HG03469 (cell line): ENCODE results near the gene CLCN4.

ENCODE experiments used
- ATAC-seq: cut with Tn5 transposase; IDR thresholded peaks from one replicate; pipeline ENCODE4 v1.9.1; 2021; ENCODE audit warnings: mild to moderate bottlenecking, moderate library complexity, moderate number of reproducible peaks; ENCODE audit not compliant: unreplicated experiment

The CLCN4 gene

DNA sequence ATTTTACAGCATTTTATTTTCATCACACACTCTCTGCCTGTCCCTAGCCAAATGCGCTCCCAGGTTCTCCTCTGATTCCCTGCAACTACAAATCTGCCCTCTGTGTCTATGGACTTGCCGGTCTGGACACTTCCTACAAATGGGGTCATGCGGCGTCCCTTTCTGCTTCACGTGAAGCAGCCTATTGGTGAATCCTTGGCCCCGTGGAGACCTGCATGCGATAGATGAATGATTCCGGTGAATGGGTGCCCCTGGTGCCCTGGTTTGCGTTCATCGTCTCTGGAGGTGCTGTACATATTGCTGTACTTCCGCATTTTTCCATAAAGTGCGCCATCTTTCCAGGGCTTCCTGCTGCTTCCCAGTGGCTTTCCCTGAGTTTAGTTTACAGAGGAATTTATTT lies 27.5 kb upstream of the CLCN4 start:
- no peak for ATAC-seq

DNA sequence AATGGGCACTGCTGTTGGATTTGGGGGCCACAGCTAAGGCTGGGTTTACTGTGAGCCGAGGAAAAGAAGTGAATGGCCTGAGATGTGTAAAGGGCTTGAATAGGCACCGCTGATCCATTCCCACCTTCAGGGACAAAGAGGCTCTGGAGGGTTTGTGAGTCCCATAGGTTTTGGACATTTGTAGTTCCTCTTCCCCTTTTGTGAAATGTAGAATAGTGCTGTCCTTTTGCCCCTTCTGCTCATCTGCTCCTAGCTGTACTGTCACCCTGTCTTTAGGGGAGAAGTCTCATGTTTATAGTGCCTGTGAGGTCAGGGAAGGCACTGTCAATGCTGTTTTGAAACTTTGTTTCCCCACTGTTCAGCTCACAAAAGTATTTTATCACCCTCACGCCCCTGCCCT lies 26.4 kb upstream of the CLCN4 start:
- ATAC-seq: no peak

DNA sequence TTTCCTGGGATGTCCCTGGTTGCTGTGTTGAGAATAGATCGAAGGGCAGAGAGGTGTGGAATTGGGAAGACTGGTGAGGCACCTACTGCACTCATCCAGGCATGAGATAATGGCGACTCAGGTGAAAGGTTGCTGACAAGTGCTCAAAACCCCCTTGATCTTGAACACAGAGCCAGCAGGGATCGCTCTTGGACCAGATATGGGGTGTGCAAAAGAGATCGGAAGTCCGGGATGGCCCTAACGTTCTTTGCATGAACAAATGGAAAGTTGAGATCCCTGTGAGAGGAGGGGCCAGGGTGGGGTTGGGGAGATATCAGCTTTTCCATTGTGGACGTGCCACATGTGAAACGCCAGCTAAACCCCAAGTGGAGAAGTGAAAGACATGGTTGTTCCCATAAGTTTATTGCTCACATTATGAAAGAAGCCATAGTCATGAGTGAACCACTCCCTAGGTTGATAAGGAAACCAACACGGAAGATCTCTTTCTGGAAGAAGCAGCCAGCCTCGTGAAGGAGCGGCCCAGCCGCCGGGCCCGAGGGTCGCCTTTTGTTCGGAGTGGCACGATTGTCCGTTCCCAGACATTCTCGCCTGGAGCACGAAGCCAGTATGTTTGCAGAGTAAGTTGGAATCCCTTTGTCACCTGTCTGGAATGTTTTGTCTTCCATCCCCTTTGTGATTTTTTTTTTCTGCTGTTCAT lies 22.6 kb upstream of the CLCN4 start:
- ATAC-seq: no peak

DNA sequence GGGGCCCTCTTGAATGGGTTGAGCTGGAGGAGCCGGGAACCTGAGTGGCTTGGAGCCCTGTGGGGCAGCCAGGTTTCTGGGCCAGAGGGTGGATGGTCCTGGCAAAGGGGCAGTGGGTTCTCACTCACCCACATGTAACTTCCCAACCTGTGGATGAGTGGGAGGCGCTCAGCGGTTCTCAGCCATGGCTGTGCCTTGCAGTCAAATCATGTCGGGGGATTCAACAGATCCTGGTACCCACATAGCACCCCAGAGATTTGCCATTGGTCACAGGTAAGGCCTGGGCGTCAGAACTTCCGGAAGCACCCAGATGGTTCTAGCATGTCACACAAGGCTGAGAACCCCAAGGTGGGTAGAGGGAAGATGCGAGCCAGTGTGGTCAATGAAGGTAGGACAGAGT lies 21.9 kb upstream of the CLCN4 start:
- no peak for ATAC-seq

DNA sequence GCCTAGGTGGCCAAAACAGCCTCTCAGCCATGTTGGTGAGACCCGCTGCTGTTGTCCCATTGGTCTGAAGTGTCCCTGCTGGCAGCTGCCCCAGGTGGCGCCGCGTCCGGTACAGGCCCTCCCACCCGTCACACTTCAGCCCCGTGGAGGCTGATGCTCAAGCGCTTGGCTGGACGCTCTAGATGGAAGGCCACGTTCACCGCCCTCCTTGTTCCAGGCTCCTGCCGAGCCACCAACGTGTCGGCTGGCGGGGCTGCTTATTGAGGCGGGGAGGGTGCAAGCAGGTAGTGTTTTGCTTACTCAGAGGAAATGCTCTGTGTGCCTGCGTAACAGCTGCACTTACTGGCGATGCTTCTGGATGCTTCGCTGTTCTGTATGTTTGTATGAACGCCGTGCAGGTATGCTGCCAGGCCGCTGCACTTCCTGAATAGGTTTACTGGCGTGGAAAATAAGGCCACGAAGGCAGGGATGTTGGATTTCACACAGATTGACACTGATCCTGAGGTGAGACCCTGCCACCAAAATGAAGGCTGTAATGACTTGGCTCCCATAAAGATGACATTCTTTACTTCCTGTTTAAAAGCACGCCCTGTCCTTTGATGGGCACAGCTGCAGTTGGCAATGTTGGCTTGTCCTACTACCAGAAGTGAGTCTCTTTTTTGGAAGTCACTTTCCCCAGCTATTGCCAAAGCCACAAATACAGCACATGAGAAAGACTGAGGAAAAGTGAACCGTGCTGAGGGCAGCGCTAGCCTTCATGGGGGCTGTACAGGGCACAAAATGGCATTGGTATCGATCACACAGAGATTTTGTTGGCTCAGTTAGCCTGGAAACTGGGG lies 21.0 kb upstream of the CLCN4 start:
- ATAC-seq: no peak

DNA sequence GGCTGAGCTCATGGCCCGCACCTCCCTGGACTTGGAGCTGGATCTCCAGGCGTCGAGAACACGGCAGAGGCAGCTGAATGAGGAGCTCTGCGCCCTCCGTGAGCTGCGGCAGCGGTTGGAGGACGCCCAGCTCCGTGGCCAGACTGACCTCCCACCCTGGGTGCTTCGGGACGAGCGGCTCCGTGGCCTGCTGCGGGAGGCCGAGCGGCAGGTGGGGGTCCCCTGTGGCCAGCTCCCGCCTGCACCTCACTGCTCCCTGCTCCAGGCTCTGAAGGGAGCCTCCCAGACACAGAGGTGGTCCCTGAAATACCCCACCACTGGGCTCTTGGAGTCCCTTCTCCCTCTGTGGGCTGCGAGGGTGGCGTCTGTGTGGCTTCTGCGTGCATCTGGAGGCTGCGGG lies 18.0 kb upstream of the CLCN4 start:
- no peak for ATAC-seq

DNA sequence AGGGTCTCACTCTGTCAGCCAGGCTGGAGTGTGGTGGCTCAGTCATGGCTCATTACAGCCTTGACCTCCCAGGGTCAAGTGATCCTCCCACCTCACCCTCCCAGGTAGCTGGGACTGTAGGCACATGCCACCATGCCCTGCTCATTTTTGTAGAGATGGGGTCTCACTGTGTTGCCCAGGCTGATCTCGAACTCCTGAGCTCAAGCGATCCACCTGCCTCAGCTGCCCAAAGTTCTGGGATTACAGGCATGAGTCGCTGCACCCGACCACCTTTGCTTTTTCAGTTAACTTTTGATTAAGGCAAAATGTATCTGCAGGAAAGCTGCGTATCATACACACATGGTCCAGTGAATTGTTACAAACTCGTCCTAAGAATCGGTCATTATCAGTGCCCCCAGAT lies 16.5 kb upstream of the CLCN4 start:
- ATAC-seq: no peak

DNA sequence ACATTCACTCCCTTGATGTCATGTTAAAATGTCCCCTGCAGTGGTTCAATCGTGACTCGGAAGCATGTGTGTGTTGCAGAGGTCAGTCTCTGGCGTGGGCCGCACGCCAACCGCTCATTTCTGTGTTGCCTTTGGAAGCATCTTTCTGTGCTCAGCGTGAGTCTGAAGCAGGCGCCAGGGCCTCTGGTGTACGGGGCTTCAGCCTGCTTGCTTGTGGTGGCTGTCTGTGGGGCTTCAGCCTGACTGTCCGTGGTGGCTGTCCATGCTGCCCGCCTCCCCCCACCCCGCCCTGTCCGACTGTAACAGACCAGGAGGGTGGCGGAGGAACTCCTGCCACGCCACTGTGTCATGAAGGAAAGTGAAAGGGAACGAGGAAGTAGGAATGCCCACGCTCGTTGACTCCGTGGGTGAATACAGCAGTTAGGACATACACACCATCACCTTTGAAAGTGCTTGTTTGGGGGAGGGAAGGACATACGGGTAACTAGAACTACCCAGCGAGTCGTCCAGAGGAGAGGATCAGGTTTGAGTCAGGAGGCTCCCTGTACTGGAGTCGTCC lies 14.7 kb upstream of the CLCN4 start:
- ATAC-seq: no peak

DNA sequence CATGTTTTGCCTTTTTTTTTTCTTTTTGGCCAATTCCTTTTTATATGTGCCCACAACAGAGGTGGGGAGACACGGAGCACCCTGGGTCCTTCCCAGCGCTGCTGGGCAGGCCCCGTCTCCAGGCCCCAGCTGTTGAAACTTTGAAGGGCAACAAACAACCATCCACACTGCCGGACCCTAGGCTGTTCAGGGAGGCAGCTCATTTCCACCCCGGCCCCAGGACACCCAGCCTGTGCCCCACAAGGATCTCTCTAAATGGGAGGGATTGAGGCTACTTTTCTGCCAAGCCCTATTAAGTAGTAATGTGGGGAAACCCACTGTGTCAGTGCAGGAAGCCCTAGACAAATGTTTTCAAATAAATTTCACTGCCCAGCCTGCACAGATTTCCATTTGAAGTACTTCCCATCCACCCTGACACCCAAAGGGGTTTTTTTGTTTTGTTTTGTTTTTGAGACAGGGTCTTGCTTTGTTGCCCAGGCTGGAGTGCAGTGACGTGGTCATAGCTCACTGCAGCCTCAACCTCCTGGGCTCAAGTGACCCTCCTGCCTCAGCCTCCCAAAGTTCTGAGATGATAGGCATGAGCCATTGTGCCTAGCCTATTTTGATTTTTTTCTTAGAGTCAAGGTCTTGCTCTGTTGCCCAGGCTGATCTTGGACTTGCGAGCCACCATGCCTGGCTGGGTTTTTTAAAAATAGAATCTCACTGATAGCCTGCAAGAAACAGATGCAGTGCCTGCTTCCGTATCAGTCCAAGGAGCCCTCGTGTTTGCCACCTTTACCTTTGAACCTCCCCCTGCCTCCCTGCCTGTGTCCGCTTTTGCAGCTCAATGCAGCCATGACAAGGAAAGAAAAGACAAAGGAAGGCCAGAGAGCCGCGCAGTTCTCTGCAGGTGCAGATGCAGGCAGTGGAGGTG lies 13.4 kb upstream of the CLCN4 start:
- no peak for ATAC-seq

DNA sequence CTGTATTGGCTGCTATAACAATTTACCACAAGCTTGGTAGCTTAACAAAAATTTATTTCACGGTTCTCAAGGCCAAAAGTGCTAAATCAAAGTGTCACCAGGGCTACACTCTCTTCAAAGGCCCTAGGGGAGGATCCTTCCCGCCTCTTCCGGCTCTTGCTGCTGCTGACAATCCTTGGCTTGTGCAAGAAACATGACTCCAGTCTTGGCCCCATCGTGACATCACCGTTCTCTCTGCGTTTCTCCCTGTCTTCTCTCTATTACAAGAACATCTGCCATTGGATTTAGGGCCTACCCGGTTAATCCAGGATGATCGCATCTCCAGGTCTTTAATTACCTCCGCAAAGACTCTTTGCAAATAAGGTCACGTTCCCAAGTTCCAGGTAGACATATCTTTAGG lies 10.4 kb upstream of the CLCN4 start:
- no peak for ATAC-seq

DNA sequence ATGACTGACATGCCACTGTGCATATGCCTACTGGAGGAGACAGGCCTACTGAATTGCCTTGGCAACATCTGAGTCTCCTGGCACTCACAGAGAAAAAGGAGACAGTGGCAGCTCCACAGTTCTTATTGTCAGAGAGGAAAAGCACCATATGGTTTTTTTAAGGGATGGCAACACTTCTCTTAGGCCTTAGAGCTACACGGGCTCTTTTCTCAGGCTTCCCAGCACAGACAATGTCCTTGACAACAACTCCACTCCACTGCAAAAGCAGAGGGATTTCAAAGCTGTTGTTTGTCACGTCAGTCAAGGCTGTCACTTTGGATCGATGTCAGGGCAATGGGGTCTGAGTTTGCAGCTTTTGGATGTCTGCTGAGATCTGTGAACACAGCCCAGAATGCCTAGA lies 4.7 kb upstream of the CLCN4 start:
- ATAC-seq: no peak

DNA sequence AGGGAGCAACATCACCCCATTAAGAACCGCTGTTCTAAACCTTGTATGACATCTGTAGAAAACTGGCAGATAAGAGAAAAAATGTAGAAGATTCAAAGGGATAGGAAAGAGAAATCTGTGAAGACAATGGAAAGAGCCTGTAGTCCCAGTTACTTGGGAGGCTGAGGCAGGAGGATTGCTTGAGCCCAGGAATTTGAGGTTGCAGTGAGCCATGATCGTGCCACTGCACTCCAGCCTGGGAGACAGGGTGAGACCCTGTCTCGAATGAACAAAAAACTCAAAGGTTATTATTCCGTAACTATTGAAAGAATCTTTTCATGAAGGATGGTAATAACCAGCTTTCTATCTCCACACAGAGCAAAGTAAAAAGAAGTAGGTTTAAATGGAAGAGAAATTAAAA lies 1.6 kb upstream of the CLCN4 start:
- ATAC-seq: no peak

DNA sequence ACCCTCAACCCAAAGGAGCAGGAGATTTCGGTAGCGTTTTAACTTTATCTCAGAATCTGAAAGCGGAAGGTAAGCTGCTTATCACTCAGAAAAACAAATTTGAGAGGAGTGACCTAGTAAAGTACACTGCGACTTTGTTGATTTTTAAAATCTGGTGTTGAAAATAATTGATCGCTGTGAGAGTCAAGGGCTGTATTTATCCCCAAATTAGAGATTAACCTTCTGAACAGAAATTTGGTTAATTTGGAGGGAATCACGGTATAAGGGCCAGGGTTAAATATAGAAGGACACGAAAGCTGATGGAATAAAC lies 212 bp downstream of the CLCN4 start:
- no peak for ATAC-seq

DNA sequence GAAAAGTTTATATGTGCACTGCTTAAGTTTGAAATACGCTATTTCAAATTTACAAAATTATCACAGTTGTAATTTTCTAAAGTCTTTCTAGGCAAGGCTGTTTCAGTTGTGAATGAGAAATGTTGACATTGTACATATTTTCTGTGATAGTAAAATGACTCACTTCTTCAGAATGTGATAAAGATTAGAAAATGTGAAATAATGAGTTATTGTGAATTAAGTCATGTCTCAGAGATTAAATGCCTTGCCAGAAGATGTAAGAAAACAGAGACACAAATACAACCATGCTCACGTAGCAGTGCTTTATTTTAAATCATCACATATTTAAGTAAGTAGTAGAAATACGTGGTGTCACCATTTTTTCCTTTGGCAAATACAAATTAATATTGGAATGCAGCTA lies 768 bp downstream of the CLCN4 start:
- ATAC-seq: no peak

DNA sequence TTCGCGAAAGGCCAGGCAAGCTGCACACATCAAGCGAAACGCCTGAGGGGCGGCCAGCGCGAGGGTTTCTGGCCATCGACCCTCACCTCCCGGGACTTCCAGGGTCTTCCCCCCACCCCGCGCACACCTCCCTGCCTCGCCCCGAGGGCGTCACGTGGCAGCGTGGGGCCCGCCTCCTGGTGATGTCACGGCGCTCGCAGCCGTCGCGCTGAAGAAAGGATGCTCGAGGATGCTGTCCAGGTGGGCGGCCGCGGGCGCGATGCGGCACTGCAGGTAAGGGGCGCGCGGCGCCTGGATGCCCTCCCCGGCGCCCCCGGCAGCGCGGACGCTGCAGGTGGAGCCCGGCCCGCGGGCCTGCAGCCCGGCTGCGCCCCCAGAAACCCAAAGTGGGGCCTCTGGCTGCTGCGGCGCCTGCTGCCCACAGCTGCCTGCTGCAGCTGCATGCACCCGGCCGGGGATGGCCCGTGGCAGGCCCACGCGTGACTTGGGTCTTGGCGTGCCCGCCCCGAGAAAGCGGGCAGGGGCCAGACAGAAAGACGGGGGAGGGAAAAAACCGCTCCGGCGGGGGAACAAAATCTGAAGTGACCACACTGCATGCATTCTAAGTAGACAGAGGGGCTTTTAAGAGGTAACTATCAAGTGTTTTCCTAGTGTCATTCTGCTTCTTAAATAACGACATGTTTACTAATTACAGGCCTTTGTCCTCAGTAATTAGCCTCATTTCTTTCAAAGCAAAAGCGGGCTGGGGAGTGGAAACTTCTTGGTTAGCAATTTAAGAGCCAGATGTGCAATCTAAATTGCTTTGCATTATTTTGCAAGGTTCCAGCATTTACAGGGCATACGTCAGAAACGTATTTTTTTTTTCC lies 1.7 kb downstream of the CLCN4 start:
- peak; percentile 61 for ATAC-seq

DNA sequence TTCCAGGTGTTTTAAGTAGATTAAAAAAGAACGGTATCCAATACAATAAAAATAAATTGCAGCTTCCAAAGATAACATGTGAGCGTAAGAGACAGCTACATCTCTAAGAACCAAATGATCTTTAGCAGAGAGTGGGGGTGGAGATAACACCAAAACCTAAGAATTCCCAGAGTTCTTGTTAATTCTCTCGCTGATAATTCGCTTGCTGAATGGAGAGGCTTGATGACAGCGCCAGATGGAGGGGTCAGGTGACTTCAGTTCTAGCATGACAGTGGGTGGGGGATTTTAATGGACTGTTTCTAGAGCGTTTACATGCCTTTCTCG lies 2.3 kb downstream of the CLCN4 start:
- ATAC-seq: no peak

DNA sequence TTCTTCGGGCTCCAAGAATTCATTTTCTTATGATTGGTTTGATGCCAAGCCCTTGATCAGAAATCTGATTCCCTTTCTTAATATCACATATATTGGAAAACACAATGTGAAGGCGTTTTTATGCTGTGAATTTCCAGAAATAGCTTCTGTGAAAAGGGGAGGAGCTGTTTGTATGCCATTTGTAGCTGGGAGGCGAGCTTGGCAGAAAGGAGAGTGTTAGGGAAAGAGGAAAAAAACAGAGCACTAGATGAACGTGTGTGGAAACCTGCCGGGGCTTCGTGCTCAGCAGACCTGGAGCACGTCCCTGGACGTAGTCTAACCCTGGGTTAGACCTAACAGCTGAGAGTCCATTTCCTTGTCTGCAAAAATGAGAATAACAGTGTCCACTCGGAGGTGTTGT lies 3.4 kb downstream of the CLCN4 start:
- ATAC-seq: no peak

DNA sequence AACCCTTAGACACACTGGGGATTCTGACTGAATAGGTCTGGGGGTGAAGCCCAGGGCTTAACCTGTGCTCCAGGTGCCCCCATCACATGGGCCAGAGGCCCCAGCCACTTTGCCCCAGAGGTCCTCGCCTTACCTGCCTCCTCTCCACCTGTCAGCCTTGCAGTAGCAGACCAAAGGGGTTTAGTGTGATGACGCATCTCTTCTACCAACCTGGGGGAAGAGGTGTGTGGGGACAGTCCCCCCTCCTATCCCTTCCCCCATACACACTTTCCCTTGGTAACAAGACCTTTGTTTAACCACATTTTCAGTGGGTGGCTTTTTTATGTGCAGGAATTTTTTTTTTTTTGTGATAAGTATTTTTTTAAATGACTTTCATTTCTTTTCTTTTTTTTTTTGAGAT lies 6.3 kb downstream of the CLCN4 start:
- no peak for ATAC-seq

DNA sequence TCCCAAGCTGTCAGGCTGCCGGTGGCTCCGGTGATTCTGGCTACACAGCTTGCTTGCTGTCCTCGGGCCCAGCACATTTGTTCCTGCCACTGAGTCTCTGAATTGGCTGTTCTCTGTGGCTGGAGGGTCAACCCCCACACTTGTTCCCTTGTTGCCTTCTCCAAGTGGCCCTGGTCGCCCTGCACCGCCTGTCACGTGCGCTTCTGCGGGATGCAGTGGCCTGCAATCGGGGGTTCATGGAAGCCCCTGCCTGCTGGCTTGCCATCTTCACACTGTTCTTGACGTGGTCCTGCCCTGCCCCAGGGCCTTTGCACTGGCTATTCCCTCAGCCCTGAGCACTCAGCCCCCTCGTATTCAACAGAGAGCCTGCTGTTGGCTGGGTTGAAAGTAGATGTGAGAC lies 8.1 kb downstream of the CLCN4 start:
- ATAC-seq: no peak

DNA sequence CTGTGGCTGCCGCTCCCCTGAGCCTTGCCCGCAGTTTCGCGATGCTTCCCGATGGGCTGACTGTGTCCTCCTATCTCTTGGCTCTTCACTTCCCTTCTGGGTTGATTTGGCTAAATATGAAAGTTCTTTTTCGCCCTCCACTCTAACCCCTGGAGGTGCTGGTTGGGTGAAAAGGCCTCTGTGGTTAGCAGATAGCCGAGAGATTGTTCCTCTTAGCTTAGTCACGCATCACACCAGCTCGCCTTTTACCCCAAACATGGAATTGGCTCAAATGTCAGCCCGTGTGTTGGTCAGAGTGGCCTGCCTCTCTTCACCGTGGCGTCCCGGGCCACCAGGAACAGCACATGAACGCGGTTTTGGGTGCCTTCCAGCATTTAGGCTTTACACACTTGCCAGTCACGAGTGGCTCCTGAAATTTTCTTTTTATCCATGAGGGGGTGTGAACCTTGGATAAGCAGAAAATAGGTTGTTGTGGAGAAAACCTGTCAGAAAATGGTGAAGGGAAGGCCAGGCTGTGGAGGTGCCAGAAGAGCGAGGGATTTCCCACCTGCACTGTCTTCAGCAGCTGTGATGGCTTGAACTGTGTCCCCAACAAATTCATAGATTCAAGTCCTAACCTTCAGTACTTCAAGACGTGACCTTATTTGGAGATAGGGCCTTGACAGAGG lies 8.9 kb downstream of the CLCN4 start:
- ATAC-seq: no peak
